MM.1S (cell line): Measurements from ENCODE around the gene CD248.

ENCODE experiments used
- DNase-seq: peaks from one replicate; pipeline ENCODE4 v3.0.0-alpha.2; 2015
- H2AFZ ChIP-seq: fragments of 300-600 bp; sonication (generic); 2 replicates; pipeline ENCODE4 v1.6.0; 2016; ENCODE audit warnings: antibody characterized with exemption, low read length
- H3F3A ChIP-seq: fragments of 300-600 bp; sonication (generic); 2 replicates; pipeline ENCODE4 v1.6.1; 2016; ENCODE audit warnings: mild to moderate bottlenecking, antibody characterized with exemption, low read length, moderate library complexity, mixed read lengths; ENCODE audit not compliant: insufficient read depth
- H3K27ac ChIP-seq: fragments of 300-600 bp; sonication (generic); 2 replicates; pipeline ENCODE4 v1.5.1; 2016; ENCODE audit warnings: mild to moderate bottlenecking, low read length
- H3K27me3 ChIP-seq: fragments of 300-600 bp; sonication (generic); replicated peaks from 2 replicates; pipeline ENCODE4 v1.6.0; 2016; ENCODE audit warnings: low read length; ENCODE audit not compliant: insufficient read depth
- H3K36me3 ChIP-seq: fragments of 300-600 bp; sonication (generic); replicated peaks from 2 replicates; pipeline ENCODE4 v1.6.1; 2016; ENCODE audit warnings: mild to moderate bottlenecking, low read length, mixed read lengths; ENCODE audit not compliant: insufficient read depth
- H3K4me1 ChIP-seq: fragments of 300-600 bp; sonication (generic); 2 replicates; pipeline ENCODE4 v1.6.1; 2016; ENCODE audit warnings: low read length, mixed read lengths
- H3K4me2 ChIP-seq: fragments of 300-600 bp; sonication (generic); 2 replicates; pipeline ENCODE4 v1.6.0; 2016; ENCODE audit warnings: low read depth, low read length
- H3K4me3 ChIP-seq: fragments of 300-600 bp; sonication (generic); 2 replicates; pipeline ENCODE4 v1.5.1; 2016; ENCODE audit warnings: low read length, mixed read lengths
- H3K79me2 ChIP-seq: fragments of 300-600 bp; sonication (generic); 2 replicates; pipeline ENCODE4 v1.6.1; 2016; ENCODE audit warnings: mixed run types, low read length, mixed read lengths
- H3K9ac ChIP-seq: fragments of 300-600 bp; sonication (generic); 2 replicates; pipeline ENCODE4 v1.6.1; 2016; ENCODE audit warnings: low read length, mixed read lengths
- H3K9me2 ChIP-seq: fragments of 300-600 bp; sonication (generic); replicated peaks from 2 replicates; pipeline ENCODE4 v1.6.1; 2016; ENCODE audit warnings: mild to moderate bottlenecking, low read length, mixed read lengths; ENCODE audit not compliant: insufficient read depth
- H3K9me3 ChIP-seq: fragments of 300-600 bp; sonication (generic); replicated peaks from 2 replicates; pipeline ENCODE4 v1.6.1; 2016; ENCODE audit warnings: mild to moderate bottlenecking, low read length, mixed read lengths; ENCODE audit not compliant: insufficient read depth
- H4K20me1 ChIP-seq: fragments of 300-600 bp; sonication (generic); 2 replicates; pipeline ENCODE4 v1.6.1; 2016; ENCODE audit warnings: mild to moderate bottlenecking, low read length, moderate library complexity, mixed read lengths; ENCODE audit not compliant: insufficient read depth
- CTCF ChIP-seq: fragments of 300-600 bp; sonication (generic); IDR thresholded peaks from 2 replicates; pipeline ENCODE4 v1.5.1; 2016; ENCODE audit warnings: antibody characterized with exemption, low read length, mixed read lengths
- EZH2 ChIP-seq: fragments of 300-600 bp; sonication (generic); optimal IDR thresholded peaks from 2 replicates; pipeline ENCODE3; 2017; ENCODE audit warnings: low read depth, mild to moderate bottlenecking, antibody characterized with exemption, low read length, mixed read lengths
- EZH2phosphoT487 ChIP-seq: fragments of 300-600 bp; sonication (generic); IDR thresholded peaks from 2 replicates; pipeline ENCODE4 v1.6.1; 2018; ENCODE audit warnings: antibody characterized with exemption, low read length

The CD248 gene

GRCh38 chr11:66331542-66332370 lies 14.9 kb upstream of the CD248 start:
- no peaks in the 10 kb centered on the region for H3K4me1 ChIP-seq
- H3K9ac ChIP-seq, result no peak overlapping the region
- H3K36me3 ChIP-seq, result no peaks in the 10 kb centered on the region
- no peaks in the 10 kb centered on the region for H4K20me1 ChIP-seq
- no peak for TF ChIP-seq EZH2phosphoT487
- no peak for TF ChIP-seq CTCF
- TF ChIP-seq EZH2, result no peak
- H3K9me2 ChIP-seq, result no peaks in the 10 kb centered on the region
- H3K4me2 ChIP-seq, result no peak overlapping the region
- H3K4me3 ChIP-seq, result no peak overlapping the region
- DNase-seq, result no peak
- no peaks in the 10 kb centered on the region for H3F3A ChIP-seq
- H2AFZ ChIP-seq, result no peak overlapping the region
- no peak overlapping the region for H3K27ac ChIP-seq
- H3K9me3 ChIP-seq, result no peaks in the 10 kb centered on the region
- H3K27me3 ChIP-seq, result peaks cover 55% of the 10 kb centered on the region
- H3K79me2 ChIP-seq, result no peaks in the 10 kb centered on the region

DNA sequence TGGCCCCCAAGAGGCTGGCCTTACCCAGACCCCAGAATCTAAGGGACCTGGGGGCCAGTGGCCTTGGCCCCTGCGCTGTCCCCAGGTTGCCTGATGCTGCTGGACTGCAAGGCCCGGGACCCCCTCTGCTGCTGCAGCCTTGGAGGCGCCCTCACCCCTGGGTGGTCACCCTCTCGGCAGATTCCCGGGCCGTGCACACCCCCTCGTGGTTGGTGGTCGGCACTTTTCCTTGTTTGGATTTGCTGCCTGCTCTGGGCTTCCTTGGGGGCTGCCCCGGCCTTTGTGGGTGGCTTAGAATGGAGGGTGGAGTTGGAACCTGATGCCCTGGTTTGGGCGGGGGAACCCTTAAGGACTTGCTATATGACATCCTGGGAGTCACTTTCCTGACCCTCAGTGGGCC lies 14.1 kb upstream of the CD248 start:
- no peak overlapping the region for H3K27ac ChIP-seq
- no peak for DNase-seq
- no peaks in the 10 kb centered on the region for H3K4me1 ChIP-seq
- no peaks in the 10 kb centered on the region for H3K36me3 ChIP-seq
- no peaks in the 10 kb centered on the region for H4K20me1 ChIP-seq
- no peaks in the 10 kb centered on the region for H3K9me2 ChIP-seq
- no peaks in the 10 kb centered on the region for H3K9me3 ChIP-seq
- H3K79me2 ChIP-seq, result no peaks in the 10 kb centered on the region
- no peaks in the 10 kb centered on the region for H3F3A ChIP-seq
- no peak overlapping the region for H3K4me2 ChIP-seq
- H2AFZ ChIP-seq, result no peak overlapping the region
- no peak overlapping the region for H3K4me3 ChIP-seq
- H3K27me3 ChIP-seq, result peaks cover 55% of the 10 kb centered on the region
- H3K9ac ChIP-seq, result no peak overlapping the region
- TF ChIP-seq CTCF (no peak), EZH2 (no peak), EZH2phosphoT487 (no peak)

GRCh38 chr11:66329165-66329673 lies 12.4 kb upstream of the CD248 start:
- no peak for DNase-seq
- Histone ChIP-seq H3K4me2 (no peak overlapping the region), H3K4me1 (no peaks in the 10 kb centered on the region), H3K9me2 (no peaks in the 10 kb centered on the region), H4K20me1 (no peaks in the 10 kb centered on the region), H3K36me3 (no peaks in the 10 kb centered on the region), H3F3A (no peaks in the 10 kb centered on the region), H3K4me3 (no peak overlapping the region), H3K27me3 (peaks cover 43% of the 10 kb centered on the region), H3K9me3 (no peaks in the 10 kb centered on the region), H3K9ac (no peak overlapping the region), H2AFZ (no peak overlapping the region), H3K79me2 (no peaks in the 10 kb centered on the region), H3K27ac (no peak overlapping the region)
- no peak for TF ChIP-seq EZH2phosphoT487
- no peak for TF ChIP-seq CTCF
- no peak for TF ChIP-seq EZH2
